DND-41 (cell line): ENCODE data around the gene ATP13A3.

ENCODE experiments used
- EZH2 ChIP-seq: IDR thresholded peaks from 3 replicates; pipeline ENCODE4 v1.6.1; 2012; ENCODE audit warnings: borderline replicate concordance, low read depth, mild to moderate bottlenecking, moderate library complexity, low read length, inconsistent platforms; ENCODE audit not compliant: severe bottlenecking
- TF ChIP-seq, protein P1 (sequence below): IDR thresholded peaks from 2 replicates; pipeline ENCODE4 v1.5.1; 2012; ENCODE audit warnings: borderline replicate concordance, low read length, moderate library complexity, mild to moderate bottlenecking; ENCODE audit not compliant: poor library complexity, severe bottlenecking; ENCODE audit errors: extremely low read depth

DNA sequence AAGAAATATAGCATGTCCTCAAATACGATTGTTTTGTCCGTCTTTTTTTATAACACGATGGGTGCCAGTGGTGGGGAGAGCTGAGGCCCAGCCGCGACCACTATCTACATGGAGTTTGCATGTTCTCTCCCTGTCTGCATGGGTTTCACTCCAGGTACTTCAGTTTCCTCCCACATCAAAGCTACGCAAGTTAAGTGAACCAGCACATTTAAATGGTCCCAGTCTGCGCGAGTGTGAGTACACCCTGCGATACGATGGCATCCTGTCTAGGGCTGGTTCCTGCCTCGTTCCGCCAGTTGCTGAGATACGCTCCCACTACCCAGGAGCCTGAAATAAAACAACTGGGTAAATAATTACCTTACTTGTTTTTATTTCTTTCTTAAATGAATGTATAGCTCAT lies 40.6 kb downstream of the ATP13A3 start:
- TF ChIP-seq, protein P1, sequence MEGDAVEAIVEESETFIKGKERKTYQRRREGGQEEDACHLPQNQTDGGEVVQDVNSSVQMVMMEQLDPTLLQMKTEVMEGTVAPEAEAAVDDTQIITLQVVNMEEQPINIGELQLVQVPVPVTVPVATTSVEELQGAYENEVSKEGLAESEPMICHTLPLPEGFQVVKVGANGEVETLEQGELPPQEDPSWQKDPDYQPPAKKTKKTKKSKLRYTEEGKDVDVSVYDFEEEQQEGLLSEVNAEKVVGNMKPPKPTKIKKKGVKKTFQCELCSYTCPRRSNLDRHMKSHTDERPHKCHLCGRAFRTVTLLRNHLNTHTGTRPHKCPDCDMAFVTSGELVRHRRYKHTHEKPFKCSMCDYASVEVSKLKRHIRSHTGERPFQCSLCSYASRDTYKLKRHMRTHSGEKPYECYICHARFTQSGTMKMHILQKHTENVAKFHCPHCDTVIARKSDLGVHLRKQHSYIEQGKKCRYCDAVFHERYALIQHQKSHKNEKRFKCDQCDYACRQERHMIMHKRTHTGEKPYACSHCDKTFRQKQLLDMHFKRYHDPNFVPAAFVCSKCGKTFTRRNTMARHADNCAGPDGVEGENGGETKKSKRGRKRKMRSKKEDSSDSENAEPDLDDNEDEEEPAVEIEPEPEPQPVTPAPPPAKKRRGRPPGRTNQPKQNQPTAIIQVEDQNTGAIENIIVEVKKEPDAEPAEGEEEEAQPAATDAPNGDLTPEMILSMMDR, result no peak
- no peak for TF ChIP-seq EZH2
